Ishikawa (cell line): ENCODE measurements around the gene NEURL1.

Experiments
- CEBPB ChIP-seq: IDR thresholded peaks from 2 replicates; pipeline ENCODE4 v1.6.1; 2012
- CREB1 ChIP-seq: IDR thresholded peaks from 2 replicates; pipeline ENCODE4 v1.6.1; 2012; ENCODE audit warnings: low read depth
- EP300 ChIP-seq: IDR thresholded peaks from 2 replicates; pipeline ENCODE4 v1.6.1; 2012; ENCODE audit warnings: borderline replicate concordance
- MAX ChIP-seq: IDR thresholded peaks from 2 replicates; pipeline ENCODE4 v1.6.1; 2012
- RAD21 ChIP-seq: IDR thresholded peaks from 2 replicates; pipeline ENCODE4 v1.6.1; 2012; ENCODE audit warnings: low read depth
- TAF1 ChIP-seq: IDR thresholded peaks from 2 replicates; pipeline ENCODE4 v1.6.1; 2012; ENCODE audit warnings: low read depth, mild to moderate bottlenecking
- TCF12 ChIP-seq: IDR thresholded peaks from 2 replicates; pipeline ENCODE4 v1.6.1; 2012; ENCODE audit warnings: low read depth
- TEAD4 ChIP-seq: IDR thresholded peaks from 2 replicates; pipeline ENCODE4 v1.6.1; 2012
- USF1 ChIP-seq: IDR thresholded peaks from 2 replicates; pipeline ENCODE4 v1.6.1; 2012
- ZBTB7A ChIP-seq: IDR thresholded peaks from 2 replicates; pipeline ENCODE4 v1.6.1; 2012; ENCODE audit warnings: low read depth
- TF ChIP-seq, protein P1 (sequence below): IDR thresholded peaks from 2 replicates; pipeline ENCODE4 v1.6.1; 2012; ENCODE audit warnings: low read depth, mild to moderate bottlenecking

The NEURL1 gene

GRCh38 chr10:103612462-103613365 lies 119.2 kb downstream of the NEURL1 start:
- TF ChIP-seq, protein P1, sequence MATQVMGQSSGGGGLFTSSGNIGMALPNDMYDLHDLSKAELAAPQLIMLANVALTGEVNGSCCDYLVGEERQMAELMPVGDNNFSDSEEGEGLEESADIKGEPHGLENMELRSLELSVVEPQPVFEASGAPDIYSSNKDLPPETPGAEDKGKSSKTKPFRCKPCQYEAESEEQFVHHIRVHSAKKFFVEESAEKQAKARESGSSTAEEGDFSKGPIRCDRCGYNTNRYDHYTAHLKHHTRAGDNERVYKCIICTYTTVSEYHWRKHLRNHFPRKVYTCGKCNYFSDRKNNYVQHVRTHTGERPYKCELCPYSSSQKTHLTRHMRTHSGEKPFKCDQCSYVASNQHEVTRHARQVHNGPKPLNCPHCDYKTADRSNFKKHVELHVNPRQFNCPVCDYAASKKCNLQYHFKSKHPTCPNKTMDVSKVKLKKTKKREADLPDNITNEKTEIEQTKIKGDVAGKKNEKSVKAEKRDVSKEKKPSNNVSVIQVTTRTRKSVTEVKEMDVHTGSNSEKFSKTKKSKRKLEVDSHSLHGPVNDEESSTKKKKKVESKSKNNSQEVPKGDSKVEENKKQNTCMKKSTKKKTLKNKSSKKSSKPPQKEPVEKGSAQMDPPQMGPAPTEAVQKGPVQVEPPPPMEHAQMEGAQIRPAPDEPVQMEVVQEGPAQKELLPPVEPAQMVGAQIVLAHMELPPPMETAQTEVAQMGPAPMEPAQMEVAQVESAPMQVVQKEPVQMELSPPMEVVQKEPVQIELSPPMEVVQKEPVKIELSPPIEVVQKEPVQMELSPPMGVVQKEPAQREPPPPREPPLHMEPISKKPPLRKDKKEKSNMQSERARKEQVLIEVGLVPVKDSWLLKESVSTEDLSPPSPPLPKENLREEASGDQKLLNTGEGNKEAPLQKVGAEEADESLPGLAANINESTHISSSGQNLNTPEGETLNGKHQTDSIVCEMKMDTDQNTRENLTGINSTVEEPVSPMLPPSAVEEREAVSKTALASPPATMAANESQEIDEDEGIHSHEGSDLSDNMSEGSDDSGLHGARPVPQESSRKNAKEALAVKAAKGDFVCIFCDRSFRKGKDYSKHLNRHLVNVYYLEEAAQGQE, result no peak
- TF ChIP-seq MAX, result no peak

- TF ChIP-seq, protein P1, result no peak
- no peak for TF ChIP-seq TEAD4
- TF ChIP-seq MAX, result no peak
- TF ChIP-seq TCF12, result no peak
Observed at GRCh38 chr10:103613616-103614015, 120.1 kb downstream of the NEURL1 start.

GRCh38 chr10:103614306-103615158 lies 121.0 kb downstream of the NEURL1 start:
- TF ChIP-seq MAX, result no peak
- no peak for TF ChIP-seq USF1
- TF ChIP-seq TAF1, result no peak
- no peak for TF ChIP-seq RAD21
- TF ChIP-seq CEBPB, result no peak
- TF ChIP-seq EP300, result no peak
- no peak for TF ChIP-seq TEAD4

- no peak for TF ChIP-seq RAD21
Observed at GRCh38 chr10:103616705-103617601, 123.4 kb downstream of the NEURL1 start.

- TF ChIP-seq CREB1 (no peak), ZBTB7A (no peak), TEAD4 (no peak)
- TF ChIP-seq, protein P1, result no peak
Observed at GRCh38 chr10:103617602-103618385, 124.3 kb downstream of the NEURL1 start.
